K562 (cell line): Measurements from ENCODE around the gene ATM. TPM values are rescaled to one million over a fixed set of nuclear protein-coding genes. Genes with fewer than 3 reads are reported as not detected.

Experiments used
- ATAC-seq: fragments of 200-7000 bp; cut with Tn5 transposase; 3 replicates; pipeline ENCODE4 v1.9.1; 2020; ENCODE audit warnings: moderate library complexity
- BruUV-seq: library from RNA; stranded (reverse); fragments of 400-500 nt; replicated peaks from 2 replicates; lab custom pipeline; 2021; lab: Mats Ljungman, UMichigan
- CTCF ChIA-PET: fragments of 300-600 bp; formaldehyde crosslinking; extraction: SDS; loops from one replicate; lab custom pipeline; 2021; ENCODE audit warnings: low intra/inter-chr PET ratio; lab: Yijun Ruan, JAX
- POLR2A ChIA-PET: fragments of 300-600, 350-650 bp; sonication (Branson Sonifier 250); formaldehyde crosslinking; extraction: SDS; loops from one replicate; lab custom pipeline; 2021; ENCODE audit warnings: antibody characterized with exemption, inconsistent platforms; lab: Yijun Ruan, JAX
- DNase-seq, 4 experiments: peaks; one replicate each; pipeline versions ENCODE4 v3.0.0 to v3.0.0-alpha.2; 2011 to 2018; ENCODE audit warnings: low spot score in 3 of 4, mixed read lengths in 3 of 4; ENCODE audit errors: extremely low read depth in 1 of 4
- FAIRE-seq: peaks from 2 replicates; lab custom pipeline; 2011; peaks lifted over from hg19 to GRCh38; lab: Jason Lieb, UNC
- H2AFZ ChIP-seq: 2 replicates; pipeline ENCODE4 v1.6.0; 2011; ENCODE audit warnings: low read depth, low read length, control low read depth, inconsistent platforms
- H3K27ac ChIP-seq: fragments of 200-600 bp; 3 replicates; pipeline ENCODE4 v1.8.0; 2011; ENCODE audit warnings: low read depth, mild to moderate bottlenecking, control low read depth, inconsistent platforms, low read length, moderate library complexity, mixed read lengths; ENCODE audit errors: extremely low read depth
- H3K27me3 ChIP-seq, 2 experiments: fragments of 300-600 bp in 1 of 2; 2 replicates in 1 of 2; 3 replicates in 1 of 2; pipeline versions ENCODE4 v1.6.0 to v1.8.0; 2011; ENCODE audit warnings: inconsistent platforms in 2 of 2, low read length in 2 of 2, mild to moderate bottlenecking in 1 of 2, mixed read lengths in 1 of 2, moderate library complexity in 1 of 2; ENCODE audit not compliant: control insufficient read depth in 2 of 2, insufficient read depth in 2 of 2
- H3K36me3 ChIP-seq: fragments of 300-600 bp; 3 replicates; pipeline ENCODE4 v1.8.0; 2011; ENCODE audit warnings: mild to moderate bottlenecking, low read length, inconsistent platforms; ENCODE audit not compliant: control insufficient read depth, insufficient read depth
- H3K4me1 ChIP-seq, 2 experiments: fragments of 200-600 bp in 1 of 2; replicated peaks in 1 of 2; 2 replicates in 1 of 2; 3 replicates in 1 of 2; pipeline versions ENCODE4 v1.5.1 to v1.8.0; 2011; ENCODE audit warnings: inconsistent platforms in 2 of 2, low read length in 2 of 2, mild to moderate bottlenecking in 1 of 2, mixed read lengths in 1 of 2, moderate library complexity in 1 of 2; ENCODE audit not compliant: control insufficient read depth in 2 of 2, insufficient read depth in 2 of 2
- H3K4me2 ChIP-seq: 2 replicates; pipeline ENCODE4 v1.6.1; 2011; ENCODE audit warnings: low read length, control low read depth, inconsistent platforms, mixed read lengths; ENCODE audit not compliant: insufficient read depth
- H3K4me3 ChIP-seq: fragments of 200-600 bp; sonication (generic), shearing (Covaris generic); 2 replicates; pipeline ENCODE4 v1.5.1; 2016; ENCODE audit warnings: control low read depth, inconsistent platforms
- H3K79me2 ChIP-seq: fragments of 200-600 bp; 3 replicates; pipeline ENCODE4 v1.8.0; 2011; ENCODE audit warnings: low read length, inconsistent platforms; ENCODE audit not compliant: control insufficient read depth, insufficient read depth
- H3K9ac ChIP-seq, 2 experiments: 2 replicates each; pipeline versions ENCODE4 v1.6.0 to v1.6.1; 2011; ENCODE audit warnings: low read depth in 2 of 2, low read length in 2 of 2, control low read depth in 1 of 2, inconsistent platforms in 1 of 2, mild to moderate bottlenecking in 1 of 2, mixed read lengths in 1 of 2; ENCODE audit not compliant: insufficient read depth in 1 of 2
- H3K9me1 ChIP-seq: one replicate; pipeline ENCODE4 v1.6.0; 2011; ENCODE audit warnings: inconsistent platforms, mild to moderate bottlenecking, low read length, moderate library complexity; ENCODE audit not compliant: control insufficient read depth, insufficient read depth
- H3K9me3 ChIP-seq: replicated peaks from 2 replicates; pipeline ENCODE4 v1.5.1; 2011; ENCODE audit warnings: low read depth, low read length, inconsistent platforms; ENCODE audit not compliant: control insufficient read depth, insufficient read depth
- H4K20me1 ChIP-seq: replicated peaks from 2 replicates; pipeline ENCODE4 v1.6.1; 2011; ENCODE audit warnings: low read length, inconsistent platforms, mixed read lengths; ENCODE audit not compliant: control insufficient read depth, insufficient read depth
- CBFA2T3 ChIP-seq: fragments of 450-650 bp; IDR thresholded peaks from 2 replicates; pipeline ENCODE4 v1.6.1; 2017
- CHD2 ChIP-seq: IDR thresholded peaks from 2 replicates; pipeline ENCODE4 v1.6.1; 2011; ENCODE audit warnings: low read depth, low read length
- ETV5 ChIP-seq: sonication (generic); formaldehyde crosslinking; IDR thresholded peaks from 2 replicates; pipeline ENCODE4 v1.4.0; 2020; ENCODE audit warnings: low read depth, mild to moderate bottlenecking, missing genetic modification reagents
- HDAC1 ChIP-seq, 2 experiments: fragments of 450-650 bp; IDR thresholded peaks; 2 replicates each; pipeline ENCODE4 v1.6.1; 2016 to 2017; ENCODE audit warnings: inconsistent platforms in 1 of 2, mild to moderate bottlenecking in 1 of 2, moderate library complexity in 1 of 2
- KLF6 ChIP-seq: fragments of 250-450 bp; sonication (Bioruptor Pico); IDR thresholded peaks from 2 replicates; pipeline ENCODE4 v1.4.0; 2020; ENCODE audit warnings: mild to moderate bottlenecking, moderate library complexity, borderline replicate concordance
- PHB2 ChIP-seq: fragments of 450-650 bp; IDR thresholded peaks from 2 replicates; pipeline ENCODE4 v1.6.1; 2017; ENCODE audit warnings: low read depth
- SNIP1 ChIP-seq: fragments of 450-650 bp; IDR thresholded peaks from 2 replicates; pipeline ENCODE4 v1.7.1; 2017; ENCODE audit warnings: low read depth, mild to moderate bottlenecking
- ZFX ChIP-seq: sonication (generic); formaldehyde crosslinking; IDR thresholded peaks from 2 replicates; pipeline ENCODE4 v1.8.0; 2022; ENCODE audit warnings: mild to moderate bottlenecking, missing genetic modification reagents, moderate library complexity
- ZNF134 ChIP-seq: fragments of 250-450 bp; sonication (Bioruptor Pico); conservative IDR thresholded peaks from 2 replicates; pipeline ENCODE4 v1.4.0; 2020
- ZNF41 ChIP-seq: fragments of 250-450 bp; sonication (Bioruptor Pico); conservative IDR thresholded peaks from 2 replicates; pipeline ENCODE4 v1.4.0; 2020; ENCODE audit warnings: mild to moderate bottlenecking
- ZNF444 ChIP-seq: fragments of 250-450 bp; sonication (Bioruptor Pico); IDR thresholded peaks from 2 replicates; pipeline ENCODE4 v1.4.0; 2020; ENCODE audit warnings: mild to moderate bottlenecking, moderate library complexity
- in situ Hi-C: fragments of 300-500 bp; cut with MboI; formaldehyde crosslinking; loops from 4 replicates; pipeline ENCODE4 v1.15.0; 2018; ENCODE audit warnings: inconsistent platforms, mixed read lengths
- intact Hi-C: fragments of 100-400 bp; cut with micrococcal nuclease; formaldehyde crosslinking; loops from 2 replicates; pipeline ENCODE4 v1.14.2; 2022
- polyA plus RNA-seq, 8 experiments: library from polyadenylated mRNA; depleted of rRNA in 4 of 8; stranded (reverse) in 5 of 8; unstranded in 3 of 8; fragments of >200 nt; fragmentation: Nextera tagmentation in 2 of 8; fragmentation: Illumina TruSeq in 1 of 8; extraction: Ambion mirVana in 2 of 8; extraction: Trizol in 1 of 8; gene quantifications; 2 replicates each; pipeline versions ENCODE4 v1.2.1 to v1.2.3, GENCODE V29; 2011 to 2014; ENCODE audit warnings: inconsistent platforms in 1 of 8, missing spikeins in 1 of 8
- total RNA-seq, 7 experiments: library from RNA; depleted of rRNA in 6 of 7; stranded (reverse); fragments of >200 nt in 6 of 7; fragmentation: Illumina TruSeq in 2 of 7; extraction: Trizol in 2 of 7; gene quantifications; 2 replicates each; pipeline versions ENCODE4 v1.2.1 to v1.2.3, GENCODE V29; 2011 to 2021; ENCODE audit warnings: low replicate concordance in 1 of 7
- TF ChIP-seq, protein P1 (sequence below): fragments of 250-450 bp; sonication (Bioruptor Pico); IDR thresholded peaks from 2 replicates; pipeline ENCODE4 v1.5.0; 2021
- TF ChIP-seq, protein P2 (sequence below): sonication (generic); formaldehyde crosslinking; IDR thresholded peaks from 2 replicates; pipeline ENCODE4 v1.9.0; 2022; ENCODE audit warnings: mild to moderate bottlenecking, missing genetic modification reagents
- TF ChIP-seq, protein P3 (sequence below): sonication (generic); formaldehyde crosslinking; IDR thresholded peaks from 2 replicates; pipeline ENCODE4 v1.8.1; 2022; ENCODE audit warnings: missing genetic modification reagents
- TF ChIP-seq, protein P4 (sequence below): fragments of 450-650 bp; IDR thresholded peaks from 2 replicates; pipeline ENCODE4 v1.6.1; 2016

Gene ATM
- total and polyA plus RNA-seq, 9 of the 15 experiments (the other 6 are each of a cell fraction or from before 2014, with no cell fraction given), result 8.3 to 46.8 (median 26.2) TPM

DNA sequence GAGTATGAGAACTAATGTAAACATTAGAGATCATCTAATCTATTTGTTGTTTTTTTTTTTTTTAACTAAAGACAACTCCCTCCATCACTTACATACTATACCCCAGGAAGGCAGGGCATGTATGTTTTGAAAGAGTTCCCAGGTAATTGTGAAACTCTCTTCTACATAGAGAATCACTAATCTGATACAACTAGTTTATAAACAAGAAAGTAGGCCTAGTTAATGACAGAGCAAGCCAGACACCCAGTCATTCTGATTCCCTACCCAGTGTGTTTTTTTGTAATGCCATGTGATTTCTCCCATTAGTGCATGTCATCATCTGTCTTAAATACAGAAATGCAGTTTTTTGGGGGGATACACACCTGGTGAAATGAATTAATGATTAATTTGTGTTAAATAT lies 123.6 kb downstream of the ATM start:
- no peak for FAIRE-seq
- in situ Hi-C loops, result no loop called here

More for the DNA sequence above, 123.6 kb downstream of the ATM start:
- Histone ChIP-seq H3K9ac (no peak overlapping the region), H3K4me2 (no peak overlapping the region), H3K4me1 (no peaks in the 10 kb centered on the region), H3K36me3 (peaks cover 10% of the 10 kb centered on the region; the same call in 2 of the 3 replicates), H3K79me2 (no peaks in the 10 kb centered on the region), H3K27ac (no peak overlapping the region), H2AFZ (no peak overlapping the region), H3K9me3 (no peaks in the 10 kb centered on the region), H3K4me3 (no peak overlapping the region), H4K20me1 (no peaks in the 10 kb centered on the region), H3K9me1 (no peaks in the 10 kb centered on the region), H3K27me3 (no peaks in the 10 kb centered on the region)
- BruUV-seq, result no TSS peak
- TF ChIP-seq ZNF41 (CRISPR knock-in tag) (no peak), ETV5 (CRISPR knock-in tag) (no peak), CHD2 (no peak), CBFA2T3 (no peak), ZFX (CRISPR knock-in tag) (no peak), SNIP1 (no peak), HDAC1 (IDR thresholded peaks at IDR 0.05) (no peak), PHB2 (no peak), KLF6 (no peak), ZNF444 (no peak), ZNF134 (CRISPR knock-in tag) (no peak)
- TF ChIP-seq, protein P1, sequence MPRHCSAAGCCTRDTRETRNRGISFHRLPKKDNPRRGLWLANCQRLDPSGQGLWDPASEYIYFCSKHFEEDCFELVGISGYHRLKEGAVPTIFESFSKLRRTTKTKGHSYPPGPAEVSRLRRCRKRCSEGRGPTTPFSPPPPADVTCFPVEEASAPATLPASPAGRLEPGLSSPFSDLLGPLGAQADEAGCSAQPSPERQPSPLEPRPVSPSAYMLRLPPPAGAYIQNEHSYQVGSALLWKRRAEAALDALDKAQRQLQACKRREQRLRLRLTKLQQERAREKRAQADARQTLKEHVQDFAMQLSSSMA (CRISPR knock-in tag), result no peak
- TF ChIP-seq, protein P2, sequence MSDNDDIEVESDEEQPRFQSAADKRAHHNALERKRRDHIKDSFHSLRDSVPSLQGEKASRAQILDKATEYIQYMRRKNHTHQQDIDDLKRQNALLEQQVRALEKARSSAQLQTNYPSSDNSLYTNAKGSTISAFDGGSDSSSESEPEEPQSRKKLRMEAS (CRISPR knock-in tag), result no peak
- TF ChIP-seq, protein P3, sequence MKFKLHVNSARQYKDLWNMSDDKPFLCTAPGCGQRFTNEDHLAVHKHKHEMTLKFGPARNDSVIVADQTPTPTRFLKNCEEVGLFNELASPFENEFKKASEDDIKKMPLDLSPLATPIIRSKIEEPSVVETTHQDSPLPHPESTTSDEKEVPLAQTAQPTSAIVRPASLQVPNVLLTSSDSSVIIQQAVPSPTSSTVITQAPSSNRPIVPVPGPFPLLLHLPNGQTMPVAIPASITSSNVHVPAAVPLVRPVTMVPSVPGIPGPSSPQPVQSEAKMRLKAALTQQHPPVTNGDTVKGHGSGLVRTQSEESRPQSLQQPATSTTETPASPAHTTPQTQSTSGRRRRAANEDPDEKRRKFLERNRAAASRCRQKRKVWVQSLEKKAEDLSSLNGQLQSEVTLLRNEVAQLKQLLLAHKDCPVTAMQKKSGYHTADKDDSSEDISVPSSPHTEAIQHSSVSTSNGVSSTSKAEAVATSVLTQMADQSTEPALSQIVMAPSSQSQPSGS (CRISPR knock-in tag), result no peak
- TF ChIP-seq, protein P4, sequence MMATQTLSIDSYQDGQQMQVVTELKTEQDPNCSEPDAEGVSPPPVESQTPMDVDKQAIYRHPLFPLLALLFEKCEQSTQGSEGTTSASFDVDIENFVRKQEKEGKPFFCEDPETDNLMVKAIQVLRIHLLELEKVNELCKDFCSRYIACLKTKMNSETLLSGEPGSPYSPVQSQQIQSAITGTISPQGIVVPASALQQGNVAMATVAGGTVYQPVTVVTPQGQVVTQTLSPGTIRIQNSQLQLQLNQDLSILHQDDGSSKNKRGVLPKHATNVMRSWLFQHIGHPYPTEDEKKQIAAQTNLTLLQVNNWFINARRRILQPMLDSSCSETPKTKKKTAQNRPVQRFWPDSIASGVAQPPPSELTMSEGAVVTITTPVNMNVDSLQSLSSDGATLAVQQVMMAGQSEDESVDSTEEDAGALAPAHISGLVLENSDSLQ, result no peak
- POLR2A ChIA-PET, result no interaction called here
- DNase-seq (no peak), ATAC-seq (no peak)
- intact Hi-C loops, result no loop called here
- CTCF ChIA-PET, result no interaction called here
